Measurements from ENCODE around the gene GTF3C1. TPM values are rescaled to one million over a fixed set of nuclear protein-coding genes. Genes with fewer than 3 reads are reported as not detected.
"Not testable (repeated sequence)": the region's sequence is repeated elsewhere in the genome, so short reads cannot be mapped to it uniquely, and the experiment has no call there.

The GTF3C1 gene
- polyA plus RNA-seq, 1 donor, result 41.4 TPM

DNA sequence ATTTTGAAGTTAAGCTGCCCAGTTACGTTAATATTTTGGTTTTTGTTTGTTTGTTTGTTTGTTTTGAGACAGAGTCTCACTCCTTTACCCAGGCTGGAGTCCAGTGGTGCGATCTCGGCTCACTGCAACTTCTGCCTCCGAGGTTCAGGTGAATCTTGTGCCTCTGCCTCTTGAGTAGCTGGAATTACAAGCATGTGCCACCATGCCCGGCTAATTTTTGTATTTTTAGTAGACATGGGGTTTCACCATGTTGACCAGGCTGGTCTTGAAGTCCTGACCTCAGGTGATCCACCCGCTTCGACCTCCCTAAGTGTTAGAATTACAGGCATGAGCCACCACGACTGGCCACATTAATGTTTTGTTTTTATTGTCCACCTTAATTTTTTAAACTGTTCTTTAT lies 21.3 kb upstream of the GTF3C1 start:
- not testable (repeated sequence) for H3K4me1 ChIP-seq (ENCODE audit: control insufficient read depth, insufficient read depth, low read length); H3K4me3 ChIP-seq (ENCODE audit: low read length); H3K9me3 ChIP-seq (ENCODE audit: control insufficient read depth, low read depth, low read length); DNase-seq; H3K27me3 ChIP-seq (ENCODE audit: control insufficient read depth, insufficient read depth, low read length); H3K27ac ChIP-seq (ENCODE audit: low read length); H3K36me3 ChIP-seq (ENCODE audit: control insufficient read depth, insufficient read depth, low read length)
- 100% methylated on average over 2 of the region's 8 CpGs for WGBS (ENCODE audit: insufficient coverage, low lambda C conversion rate)

DNA sequence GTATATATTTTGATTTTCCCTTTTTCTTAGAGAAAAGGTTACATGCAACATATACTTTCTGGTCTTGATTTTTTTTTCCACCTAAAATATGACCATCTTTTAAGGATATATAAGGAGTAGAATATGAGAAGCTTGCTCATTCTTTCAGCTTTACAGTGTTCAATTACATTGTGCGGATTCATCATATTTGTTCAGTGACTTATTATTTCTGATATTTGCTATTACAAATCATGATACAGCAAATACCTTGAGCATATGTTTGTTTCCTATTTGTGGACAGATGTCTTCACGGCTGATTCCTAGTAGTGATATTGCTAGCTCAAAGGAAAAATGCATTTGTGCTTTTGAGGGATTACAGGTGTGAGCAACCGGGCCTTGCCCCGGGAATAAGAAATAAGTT lies 18.4 kb upstream of the GTF3C1 start:
- H3K4me3 ChIP-seq (ENCODE audit: low read length), result no peak overlapping the region
- WGBS (ENCODE audit: insufficient coverage, low lambda C conversion rate), result 92% methylated on average over 2 of the region's 4 CpGs

DNA sequence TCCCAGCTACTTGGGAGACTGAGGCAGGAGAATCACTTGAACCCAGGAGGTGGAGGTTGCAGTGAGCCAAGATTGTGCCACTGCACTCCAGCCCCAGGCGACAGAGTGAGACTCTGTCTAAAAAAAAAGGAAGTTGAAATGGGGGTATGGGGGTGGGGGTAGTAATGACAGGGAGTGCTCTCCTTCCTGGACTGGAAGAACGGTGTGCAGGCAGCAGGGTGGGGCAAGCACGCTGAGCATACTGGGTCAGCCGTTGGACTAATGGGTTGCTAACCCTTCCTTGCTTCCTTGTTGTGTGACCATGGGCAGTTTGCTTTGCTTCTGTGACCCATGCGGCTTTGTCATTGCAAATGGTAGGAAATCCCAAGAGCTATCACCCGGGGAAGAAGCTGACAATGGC lies 16.7 kb upstream of the GTF3C1 start:
- no peaks in the 10 kb centered on the region for H3K9me3 ChIP-seq (ENCODE audit: control insufficient read depth, low read depth, low read length)
- no peak for DNase-seq
- H3K4me3 ChIP-seq (ENCODE audit: low read length), result no peak overlapping the region
- H3K27ac ChIP-seq (ENCODE audit: low read length), result no peak overlapping the region
- WGBS (ENCODE audit: insufficient coverage, low lambda C conversion rate), result no CpG with 5 or more reads among the region's 6 CpGs
- no peaks in the 10 kb centered on the region for H3K36me3 ChIP-seq (ENCODE audit: control insufficient read depth, insufficient read depth, low read length)
- no peaks in the 10 kb centered on the region for H3K4me1 ChIP-seq (ENCODE audit: control insufficient read depth, insufficient read depth, low read length)
- no peaks in the 10 kb centered on the region for H3K27me3 ChIP-seq (ENCODE audit: control insufficient read depth, insufficient read depth, low read length)

More for the DNA sequence above, 18.4 kb upstream of the GTF3C1 start:
- no peaks in the 10 kb centered on the region for H3K36me3 ChIP-seq (ENCODE audit: control insufficient read depth, insufficient read depth, low read length)
- H3K27me3 ChIP-seq (ENCODE audit: control insufficient read depth, insufficient read depth, low read length), result no peaks in the 10 kb centered on the region
- no peaks in the 10 kb centered on the region for H3K9me3 ChIP-seq (ENCODE audit: control insufficient read depth, low read depth, low read length)
- no peaks in the 10 kb centered on the region for H3K4me1 ChIP-seq (ENCODE audit: control insufficient read depth, insufficient read depth, low read length)
- H3K27ac ChIP-seq (ENCODE audit: low read length), result no peak overlapping the region
- DNase-seq, result no peak

DNA sequence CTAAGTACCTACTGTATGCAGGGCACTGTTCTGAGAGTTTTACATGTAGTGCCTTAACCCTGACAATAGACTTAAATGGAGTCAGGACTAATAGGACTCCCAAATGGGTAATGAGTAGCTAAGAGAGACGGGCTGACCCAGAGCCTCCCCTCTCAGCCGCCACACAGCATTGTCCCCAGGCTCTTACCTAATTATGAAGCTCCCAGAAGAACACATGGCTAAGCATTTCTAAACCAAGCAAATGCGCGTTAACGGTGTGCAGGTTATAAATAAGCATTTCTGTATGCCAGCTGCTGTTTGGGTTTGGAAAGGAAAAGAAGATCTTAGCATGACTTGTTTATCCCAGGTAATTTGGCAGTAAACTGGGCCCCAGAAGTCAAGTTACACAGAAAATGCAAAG lies 14.5 kb upstream of the GTF3C1 start:
- H3K36me3 ChIP-seq (ENCODE audit: control insufficient read depth, insufficient read depth, low read length), result no peaks in the 10 kb centered on the region
- no peak overlapping the region for H3K27ac ChIP-seq (ENCODE audit: low read length)
- no peaks in the 10 kb centered on the region for H3K27me3 ChIP-seq (ENCODE audit: control insufficient read depth, insufficient read depth, low read length)
- no CpG with 5 or more reads among the region's 5 CpGs for WGBS (ENCODE audit: insufficient coverage, low lambda C conversion rate)
- H3K4me1 ChIP-seq (ENCODE audit: control insufficient read depth, insufficient read depth, low read length), result no peaks in the 10 kb centered on the region
- no peak overlapping the region for H3K4me3 ChIP-seq (ENCODE audit: low read length)
- DNase-seq, result no peak
- no peaks in the 10 kb centered on the region for H3K9me3 ChIP-seq (ENCODE audit: control insufficient read depth, low read depth, low read length)

DNA sequence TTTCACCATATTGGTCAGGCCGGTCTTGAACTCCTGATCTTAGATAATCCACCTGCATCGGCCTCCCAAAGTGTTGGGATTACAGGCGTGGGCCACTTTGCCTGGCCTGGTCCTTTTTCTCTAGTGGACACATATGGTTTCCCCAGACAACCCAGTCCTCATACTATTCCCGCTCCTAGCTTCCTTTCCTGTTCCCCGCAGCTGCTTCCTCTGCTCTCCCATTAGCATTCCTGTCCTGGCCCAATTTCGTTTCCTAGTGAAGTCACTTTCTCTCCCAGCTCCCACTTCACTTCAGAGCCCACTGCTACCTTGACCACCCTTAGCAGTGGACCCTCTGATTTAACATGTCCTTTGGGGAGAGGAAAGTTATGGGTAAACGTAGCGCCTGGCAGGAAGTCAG lies 11.5 kb upstream of the GTF3C1 start:
- H3K4me1 ChIP-seq (ENCODE audit: control insufficient read depth, insufficient read depth, low read length), result no peaks in the 10 kb centered on the region
- no peaks in the 10 kb centered on the region for H3K27me3 ChIP-seq (ENCODE audit: control insufficient read depth, insufficient read depth, low read length)
- H3K4me3 ChIP-seq (ENCODE audit: low read length), result no peak overlapping the region
- DNase-seq, result no peak
- no CpG with 5 or more reads among the region's 8 CpGs for WGBS (ENCODE audit: insufficient coverage, low lambda C conversion rate)
- no peaks in the 10 kb centered on the region for H3K36me3 ChIP-seq (ENCODE audit: control insufficient read depth, insufficient read depth, low read length)
- H3K9me3 ChIP-seq (ENCODE audit: control insufficient read depth, low read depth, low read length), result no peaks in the 10 kb centered on the region
- H3K27ac ChIP-seq (ENCODE audit: low read length), result no peak overlapping the region

DNA sequence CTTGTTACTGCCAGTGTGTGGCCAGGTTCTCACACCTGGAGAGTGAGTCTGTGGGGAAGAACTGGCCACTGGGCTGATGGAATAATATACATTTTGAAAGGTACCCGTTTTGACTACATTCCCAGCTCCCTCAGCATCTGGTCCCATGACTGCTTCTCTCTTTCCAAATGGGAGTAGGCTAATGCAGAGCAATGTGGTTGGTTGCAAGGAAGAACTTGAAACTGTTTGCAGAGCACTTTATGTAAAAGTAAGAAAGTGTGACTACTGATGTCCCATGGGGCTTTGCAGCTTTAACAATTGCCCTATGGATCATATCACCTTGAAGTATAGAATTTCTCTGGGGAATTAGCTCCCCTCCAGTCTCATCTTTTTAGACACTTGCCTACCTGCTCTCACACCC lies 9.2 kb upstream of the GTF3C1 start:
- no peak overlapping the region for H3K27ac ChIP-seq (ENCODE audit: low read length)
- H3K4me3 ChIP-seq (ENCODE audit: low read length), result no peak overlapping the region
- H3K27me3 ChIP-seq (ENCODE audit: control insufficient read depth, insufficient read depth, low read length), result no peaks in the 10 kb centered on the region
- WGBS (ENCODE audit: insufficient coverage, low lambda C conversion rate), result no CpG with 5 or more reads among the region's 1 CpG
- H3K36me3 ChIP-seq (ENCODE audit: control insufficient read depth, insufficient read depth, low read length), result no peaks in the 10 kb centered on the region
- no peaks in the 10 kb centered on the region for H3K4me1 ChIP-seq (ENCODE audit: control insufficient read depth, insufficient read depth, low read length)
- DNase-seq, result no peak
- H3K9me3 ChIP-seq (ENCODE audit: control insufficient read depth, low read depth, low read length), result no peaks in the 10 kb centered on the region

DNA sequence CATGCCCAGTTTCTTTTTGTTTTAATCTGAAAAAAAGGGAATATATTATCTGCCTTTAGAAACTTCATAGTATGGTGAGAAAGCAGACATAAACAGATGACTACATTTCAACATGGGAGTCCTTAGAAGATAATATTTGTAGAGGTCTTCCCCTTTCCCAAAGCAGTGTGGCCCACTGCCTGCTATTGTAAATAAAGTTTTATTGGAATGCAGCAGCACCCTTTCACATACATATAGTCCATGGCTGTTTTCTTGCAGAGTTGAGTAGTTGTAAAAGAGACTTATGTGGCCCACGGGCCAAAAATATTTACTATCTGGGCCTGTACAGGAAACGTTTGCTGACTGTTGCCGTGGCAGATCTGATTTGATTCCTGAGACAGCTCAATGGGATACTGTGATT lies 8.7 kb upstream of the GTF3C1 start:
- whole genome bisulfite sequencing (ENCODE audit: insufficient coverage, low lambda C conversion rate), result no CpG with 5 or more reads among the region's 3 CpGs
- Histone ChIP-seq H3K4me3 (ENCODE audit: low read length) (no peak overlapping the region), H3K4me1 (ENCODE audit: control insufficient read depth, insufficient read depth, low read length) (no peaks in the 10 kb centered on the region), H3K36me3 (ENCODE audit: control insufficient read depth, insufficient read depth, low read length) (no peaks in the 10 kb centered on the region), H3K27me3 (ENCODE audit: control insufficient read depth, insufficient read depth, low read length) (no peaks in the 10 kb centered on the region), H3K9me3 (ENCODE audit: control insufficient read depth, low read depth, low read length) (no peaks in the 10 kb centered on the region), H3K27ac (ENCODE audit: low read length) (no peak overlapping the region)
- no peak for DNase-seq

DNA sequence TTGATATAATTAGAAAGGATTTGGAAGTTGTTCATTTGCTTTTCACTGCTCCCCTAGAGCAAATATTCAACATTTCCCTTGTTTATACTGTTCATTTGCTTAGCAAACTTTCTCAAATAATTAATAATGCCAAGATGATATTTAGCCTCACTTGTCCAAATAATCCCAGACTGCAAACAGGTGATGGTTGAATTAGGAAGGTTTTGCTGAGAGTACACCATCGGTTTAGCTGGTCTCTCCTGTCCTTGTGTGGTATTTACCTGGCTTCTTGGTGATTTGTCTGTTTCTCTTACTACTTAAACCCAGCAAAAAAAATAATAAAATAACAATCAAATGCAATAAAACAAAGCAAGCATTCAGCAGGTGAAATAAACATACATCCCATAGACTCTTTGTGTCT lies 6.8 kb upstream of the GTF3C1 start:
- 100% methylated on average over 1 of the region's 1 CpG for WGBS (ENCODE audit: insufficient coverage, low lambda C conversion rate)
- Histone ChIP-seq H3K4me3 (ENCODE audit: low read length) (no peak overlapping the region), H3K4me1 (ENCODE audit: control insufficient read depth, insufficient read depth, low read length) (no peaks in the 10 kb centered on the region), H3K27ac (ENCODE audit: low read length) (no peak overlapping the region), H3K9me3 (ENCODE audit: control insufficient read depth, low read depth, low read length) (no peaks in the 10 kb centered on the region), H3K27me3 (ENCODE audit: control insufficient read depth, insufficient read depth, low read length) (no peaks in the 10 kb centered on the region), H3K36me3 (ENCODE audit: control insufficient read depth, insufficient read depth, low read length) (no peaks in the 10 kb centered on the region)
- DNase-seq, result no peak

DNA sequence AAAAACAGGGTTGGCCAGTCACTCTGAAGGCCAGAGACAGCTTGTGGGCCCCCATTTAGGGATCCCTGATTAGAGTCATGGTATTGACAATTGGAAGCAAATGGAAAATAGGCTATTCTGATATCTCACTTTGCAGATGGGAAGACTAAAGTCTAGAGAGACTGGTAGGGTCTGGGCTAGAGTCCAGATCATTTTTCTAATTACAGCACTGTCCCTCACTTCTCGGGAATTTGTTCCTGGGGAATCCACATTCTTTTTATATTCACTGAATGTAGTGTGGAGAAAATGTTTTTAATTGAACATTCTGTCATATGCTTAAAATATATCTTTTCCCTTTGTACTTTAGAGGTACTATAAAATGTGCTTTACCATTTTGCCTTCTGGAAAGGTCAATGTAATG lies 1.3 kb upstream of the GTF3C1 start:
- DNase-seq, result no peak
- Histone ChIP-seq H3K4me3 (ENCODE audit: low read length) (no peak overlapping the region), H3K36me3 (ENCODE audit: control insufficient read depth, insufficient read depth, low read length) (peaks cover under 1% of the 10 kb centered on the region), H3K27me3 (ENCODE audit: control insufficient read depth, insufficient read depth, low read length) (no peaks in the 10 kb centered on the region), H3K27ac (ENCODE audit: low read length) (no peak overlapping the region), H3K9me3 (ENCODE audit: control insufficient read depth, low read depth, low read length) (no peaks in the 10 kb centered on the region), H3K4me1 (ENCODE audit: control insufficient read depth, insufficient read depth, low read length) (peaks cover 12% of the 10 kb centered on the region)
- WGBS (ENCODE audit: insufficient coverage, low lambda C conversion rate), result no CpG with 5 or more reads among the region's 1 CpG

DNA sequence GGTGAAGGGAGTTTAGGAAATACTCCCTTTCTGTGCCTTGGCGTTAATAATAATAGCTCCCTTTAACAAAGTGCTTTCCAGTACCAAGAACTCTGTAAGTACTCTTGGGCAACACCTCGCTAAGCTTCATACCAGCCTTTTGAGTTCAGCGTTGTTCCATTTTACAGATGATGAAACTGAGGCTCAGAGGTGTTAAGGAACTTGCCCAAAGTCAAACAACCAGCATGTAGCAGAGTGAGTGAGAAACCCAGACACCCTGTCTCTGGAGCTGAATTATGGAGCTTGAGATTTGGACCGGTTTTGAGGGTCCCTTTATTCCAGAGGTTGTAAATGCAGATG lies 838 bp upstream of the GTF3C1 start:
- H3K4me3 ChIP-seq (ENCODE audit: low read length), result peak overlapping the region; percentile 92
- H3K27me3 ChIP-seq (ENCODE audit: control insufficient read depth, insufficient read depth, low read length), result no peaks in the 10 kb centered on the region
- no peak overlapping the region for H3K27ac ChIP-seq (ENCODE audit: low read length)
- WGBS (ENCODE audit: insufficient coverage, low lambda C conversion rate), result no CpG with 5 or more reads among the region's 4 CpGs
- no peaks in the 10 kb centered on the region for H3K9me3 ChIP-seq (ENCODE audit: control insufficient read depth, low read depth, low read length)
- DNase-seq, result no peak
- peaks cover 12% of the 10 kb centered on the region for H3K4me1 ChIP-seq (ENCODE audit: control insufficient read depth, insufficient read depth, low read length)
- H3K36me3 ChIP-seq (ENCODE audit: control insufficient read depth, insufficient read depth, low read length), result peaks cover 5% of the 10 kb centered on the region

DNA sequence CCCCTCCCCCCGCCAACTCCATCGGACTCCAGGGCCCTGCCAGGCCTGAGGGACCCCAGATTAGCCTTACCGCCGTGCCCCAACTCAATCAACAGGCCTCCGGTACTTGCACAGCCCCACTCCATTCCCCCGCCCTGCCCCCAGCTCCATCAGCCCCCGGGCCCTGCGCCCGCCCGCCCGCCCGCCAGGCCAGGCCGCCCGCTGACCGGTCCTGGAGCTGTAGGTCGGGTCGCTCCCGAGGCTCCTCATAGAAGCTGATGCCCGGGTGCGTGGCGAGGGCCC lies 308 bp downstream of the GTF3C1 start:
- Histone ChIP-seq H3K36me3 (ENCODE audit: control insufficient read depth, insufficient read depth, low read length) (peaks cover 17% of the 10 kb centered on the region), H3K27me3 (ENCODE audit: control insufficient read depth, insufficient read depth, low read length) (no peaks in the 10 kb centered on the region), H3K9me3 (ENCODE audit: control insufficient read depth, low read depth, low read length) (no peaks in the 10 kb centered on the region), H3K4me1 (ENCODE audit: control insufficient read depth, insufficient read depth, low read length) (peaks cover 12% of the 10 kb centered on the region), H3K27ac (ENCODE audit: low read length) (no peak overlapping the region), H3K4me3 (ENCODE audit: low read length) (peak overlapping the region; percentile 56)
- no CpG with 5 or more reads among the region's 21 CpGs for WGBS (ENCODE audit: insufficient coverage, low lambda C conversion rate)
- DNase-seq, result no peak
